ENCODE measurements around the gene MYADML2.

GRCh38 chr17:81941484-81942166, 5.4 kb downstream of the MYADML2 start:
- TF ChIP-seq CTCF (conservative IDR thresholded peaks at IDR 0.05; ENCODE audit: low read length) (no peak), EZH2phosphoT487 (IDR thresholded peaks at IDR 0.05; ENCODE audit: borderline replicate concordance, low read depth, low read length) (no peak)
